GM19463 (cell line): ENCODE results near the gene POLA1.

Experiments
- ATAC-seq: cut with Tn5 transposase; IDR thresholded peaks from one replicate; pipeline ENCODE4 v1.9.1; 2021; ENCODE audit warnings: mild to moderate bottlenecking, moderate library complexity; ENCODE audit not compliant: unreplicated experiment

The POLA1 gene

DNA sequence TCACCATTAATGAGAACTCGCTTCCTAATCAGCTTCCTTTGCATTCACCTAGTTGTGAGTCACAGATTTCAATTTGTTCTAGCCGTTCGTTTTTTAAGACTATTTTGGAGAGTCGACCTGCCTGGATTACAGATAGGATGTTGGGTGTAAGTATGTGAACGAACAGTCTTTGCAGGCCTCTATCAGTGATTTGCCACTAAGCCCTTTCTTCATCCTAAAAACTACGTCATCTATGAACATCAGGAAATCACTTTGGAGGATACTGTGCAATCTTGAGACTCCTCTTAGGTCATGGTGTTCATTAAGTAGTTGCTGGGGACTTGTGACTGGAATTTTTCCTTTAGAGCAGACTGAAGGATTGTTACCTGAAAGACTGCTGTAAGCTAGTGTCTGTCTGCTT is 1.1 kb downstream of the POLA1 start:
- ATAC-seq = no peak

DNA sequence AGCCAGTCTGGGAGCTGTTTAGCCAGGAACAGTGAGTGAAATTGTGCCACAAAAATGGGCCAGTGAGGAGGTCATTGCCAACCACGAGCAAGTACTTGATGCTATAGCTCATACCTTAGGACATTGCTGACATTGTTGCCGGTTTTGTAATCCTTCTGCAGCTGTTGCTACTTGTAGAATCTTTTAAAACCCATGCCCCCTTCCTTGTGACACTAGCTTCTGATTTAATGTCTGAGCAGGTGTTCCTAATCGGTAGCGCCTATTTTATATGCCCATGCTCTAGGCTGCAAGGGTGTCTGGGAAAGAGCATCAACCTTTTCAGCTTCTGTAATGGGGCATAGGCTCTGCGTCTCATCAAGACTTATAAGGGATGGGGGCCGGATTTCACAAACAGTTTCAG is 2.6 kb downstream of the POLA1 start:
- ATAC-seq = no peak

DNA sequence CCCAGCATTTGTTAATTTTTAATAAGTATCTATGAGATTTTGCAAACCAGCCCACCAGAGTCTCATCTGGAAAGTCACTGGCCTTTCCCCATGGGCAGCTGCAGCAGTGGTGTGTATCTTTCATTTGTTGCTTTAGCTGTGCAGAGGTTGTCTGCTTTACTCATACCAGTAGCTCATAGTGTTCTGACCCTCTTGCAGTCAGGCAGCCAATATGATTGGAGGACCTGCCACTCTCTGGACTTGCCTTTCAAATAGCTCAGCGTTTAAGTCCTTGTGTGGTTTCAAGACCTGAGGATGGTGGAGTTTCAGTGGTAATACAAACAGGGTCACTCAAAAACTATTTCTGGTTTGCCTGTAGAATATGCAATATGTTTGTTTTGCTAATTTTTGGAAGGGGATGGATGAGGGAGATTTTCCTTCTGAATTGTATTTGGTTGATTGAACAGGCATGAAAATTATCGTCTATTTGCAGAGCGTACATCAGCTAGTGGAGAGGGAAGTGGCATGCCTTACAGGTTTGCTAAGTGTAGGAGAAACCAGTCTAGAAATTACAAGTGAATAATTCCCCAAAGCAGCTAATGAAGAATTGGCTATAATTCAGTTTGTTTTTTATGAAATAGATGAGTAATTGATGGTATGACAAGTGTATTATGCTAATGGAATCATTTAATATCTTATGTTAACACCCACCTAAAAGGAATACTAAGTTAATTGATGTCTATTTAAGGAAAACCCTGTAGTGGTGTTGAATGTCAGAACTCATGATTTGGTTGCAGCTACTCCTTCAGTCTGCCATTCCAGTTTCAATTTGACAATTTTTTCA is 8.9 kb downstream of the POLA1 start:
- peak; percentile 98 for ATAC-seq

DNA sequence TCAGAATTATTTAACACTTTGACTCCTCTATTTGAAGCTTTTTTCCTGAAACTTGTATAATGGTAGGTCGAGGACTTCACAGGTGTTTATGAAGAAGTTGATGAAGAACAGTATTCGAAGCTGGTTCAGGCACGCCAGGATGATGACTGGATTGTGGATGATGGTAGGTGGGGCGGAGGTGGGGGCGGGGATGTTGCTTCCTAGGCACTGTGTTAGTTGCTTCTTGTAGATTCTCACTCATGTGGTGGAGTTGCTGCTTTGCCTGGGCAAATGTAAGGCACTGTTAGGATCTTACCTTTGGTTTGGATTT is 9.4 kb downstream of the POLA1 start:
- no peak for ATAC-seq

DNA sequence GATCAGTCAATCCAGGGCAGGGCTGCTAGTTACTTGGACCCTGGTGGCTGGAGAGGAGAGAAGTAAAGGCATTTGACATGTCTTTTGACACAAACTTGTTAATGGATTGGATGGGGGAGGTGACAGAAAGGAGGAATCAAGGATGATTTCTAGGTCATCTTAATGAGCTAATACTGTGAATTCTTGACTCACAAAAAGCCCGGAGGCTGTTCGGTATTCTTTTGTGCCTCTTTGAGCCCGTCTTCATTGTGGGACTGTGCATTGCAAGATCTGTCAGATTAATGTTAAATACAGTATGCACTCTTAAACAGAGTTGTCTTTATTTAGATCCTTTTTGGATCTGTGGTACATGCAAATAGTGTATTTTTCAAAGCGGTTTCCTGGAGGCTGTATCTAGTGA is 25.1 kb downstream of the POLA1 start:
- ATAC-seq = no peak

DNA sequence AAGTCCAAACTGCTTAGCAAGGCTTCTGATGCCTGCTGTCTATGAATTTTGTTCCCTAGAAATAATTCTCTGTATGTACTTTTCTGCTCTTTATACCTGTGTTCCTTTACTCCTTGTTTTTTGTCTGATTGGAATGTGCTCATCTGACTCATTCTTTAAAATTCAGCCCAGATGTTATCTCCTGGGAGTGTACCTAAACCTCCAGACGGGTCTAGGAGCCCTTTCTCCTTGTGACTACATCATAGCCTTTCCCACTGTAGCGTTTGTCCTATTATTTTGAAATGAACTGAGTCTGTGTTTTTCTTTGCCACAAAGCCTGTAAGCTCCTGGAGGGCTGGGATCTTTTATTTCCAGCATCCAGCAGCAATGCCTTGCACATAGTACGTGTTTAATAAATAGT is 26.3 kb downstream of the POLA1 start:
- ATAC-seq = no peak

DNA sequence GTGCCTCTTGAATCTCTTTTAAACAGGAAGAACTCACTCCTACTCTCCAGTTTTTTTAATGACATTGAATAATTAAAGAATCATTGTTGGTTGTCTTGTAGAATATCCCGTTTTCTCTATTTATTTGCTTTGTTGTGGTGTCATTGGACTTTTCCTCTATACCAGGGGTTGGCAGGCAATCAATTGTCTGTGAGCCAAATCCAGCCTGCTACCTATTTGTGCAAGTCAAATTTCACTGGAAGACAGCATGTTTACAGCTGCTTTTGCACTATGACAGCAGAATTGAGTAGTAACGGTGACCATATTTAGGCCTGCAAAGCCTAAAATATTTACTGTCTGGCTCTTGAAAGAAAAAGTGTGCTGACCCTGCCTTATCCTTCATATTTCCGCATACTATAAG is 34.8 kb downstream of the POLA1 start:
- ATAC-seq = no peak

DNA sequence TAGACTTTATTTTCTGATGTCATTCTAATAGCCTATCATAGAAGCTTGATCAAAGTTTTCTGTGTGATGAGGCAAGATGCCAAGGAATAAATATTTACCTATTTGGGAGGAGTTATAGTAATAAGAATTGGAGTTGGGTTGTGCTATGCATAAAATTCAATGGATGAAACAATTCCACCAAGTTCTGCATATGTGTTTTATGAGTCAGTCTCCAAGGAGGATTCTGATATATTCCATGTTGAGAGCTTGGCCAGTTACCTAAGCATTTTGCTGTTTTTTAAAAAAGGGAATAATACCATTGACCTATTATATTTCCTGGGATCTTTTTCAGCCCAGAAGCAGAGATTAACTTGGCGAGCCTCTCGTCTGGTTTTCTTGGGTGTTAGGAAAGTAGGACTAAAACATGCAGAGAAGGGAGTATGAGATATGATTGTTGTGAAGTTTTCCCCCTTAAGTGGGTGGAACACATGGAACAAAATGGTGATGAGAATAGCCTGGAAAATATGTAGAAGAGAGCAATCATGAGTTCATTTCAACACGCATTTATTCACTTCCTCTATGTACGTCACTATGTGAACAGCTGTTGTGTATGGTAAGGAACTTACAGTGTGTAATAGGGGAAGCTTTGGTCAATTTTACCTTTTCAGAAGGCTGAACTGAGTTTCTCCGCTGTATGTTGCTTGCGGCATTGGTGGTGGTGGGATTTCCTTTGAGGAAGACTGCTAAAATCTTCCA is 39.2 kb downstream of the POLA1 start:
- no peak for ATAC-seq

DNA sequence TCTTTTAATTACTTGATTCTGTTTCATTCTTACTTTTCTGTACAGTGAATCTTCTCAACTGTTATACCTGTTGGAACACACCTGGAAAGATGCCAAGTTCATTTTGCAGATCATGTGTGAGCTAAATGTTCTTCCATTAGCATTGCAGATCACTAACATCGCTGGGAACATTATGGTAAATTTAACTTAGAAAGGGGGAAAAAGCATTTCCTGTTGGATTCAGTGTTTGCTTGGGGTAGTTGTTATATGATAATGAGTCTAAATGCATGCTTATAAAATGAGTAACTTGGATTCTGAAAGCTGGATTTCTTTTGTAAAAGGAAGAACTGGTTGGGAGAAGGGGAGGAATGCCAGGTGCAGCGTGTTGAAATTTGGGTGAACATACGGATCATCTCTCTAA is 47.6 kb downstream of the POLA1 start:
- ATAC-seq = no peak

DNA sequence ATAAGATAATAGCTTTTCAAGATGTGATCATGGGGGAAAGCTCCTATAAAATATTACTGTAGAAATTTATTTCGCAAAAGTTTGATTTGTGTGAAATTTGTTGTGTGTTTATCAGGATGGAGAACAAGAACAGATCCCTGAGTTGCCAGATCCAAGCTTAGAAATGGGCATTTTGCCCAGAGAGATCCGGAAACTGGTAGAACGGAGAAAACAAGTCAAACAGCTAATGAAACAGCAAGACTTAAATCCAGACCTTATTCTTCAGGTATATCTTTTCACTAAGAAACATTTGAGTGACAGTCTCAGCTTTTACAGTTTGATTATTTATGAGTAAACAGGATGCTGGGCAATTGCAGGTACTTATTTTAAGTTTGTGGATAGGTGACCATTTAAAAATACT is 54.5 kb downstream of the POLA1 start:
- ATAC-seq = no peak

DNA sequence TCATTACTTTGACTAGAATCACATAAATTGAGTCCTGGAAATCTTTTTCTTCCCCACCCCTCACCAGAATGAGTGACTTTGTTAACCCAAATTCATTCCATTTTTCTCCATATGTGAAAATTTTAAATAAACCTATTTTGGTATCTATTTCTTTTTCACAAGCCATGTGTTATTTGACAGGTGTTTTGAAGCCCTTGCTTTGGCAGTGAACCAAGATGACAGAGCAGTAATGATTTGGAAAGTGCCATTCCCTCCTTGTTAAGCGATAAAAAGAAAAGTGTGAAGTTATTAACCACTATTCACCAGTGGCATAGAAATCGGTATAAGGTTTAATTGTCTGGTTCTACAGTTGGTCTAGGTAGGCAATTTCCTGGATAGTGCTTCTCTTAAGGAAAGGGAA is 66.1 kb downstream of the POLA1 start:
- ATAC-seq = no peak

DNA sequence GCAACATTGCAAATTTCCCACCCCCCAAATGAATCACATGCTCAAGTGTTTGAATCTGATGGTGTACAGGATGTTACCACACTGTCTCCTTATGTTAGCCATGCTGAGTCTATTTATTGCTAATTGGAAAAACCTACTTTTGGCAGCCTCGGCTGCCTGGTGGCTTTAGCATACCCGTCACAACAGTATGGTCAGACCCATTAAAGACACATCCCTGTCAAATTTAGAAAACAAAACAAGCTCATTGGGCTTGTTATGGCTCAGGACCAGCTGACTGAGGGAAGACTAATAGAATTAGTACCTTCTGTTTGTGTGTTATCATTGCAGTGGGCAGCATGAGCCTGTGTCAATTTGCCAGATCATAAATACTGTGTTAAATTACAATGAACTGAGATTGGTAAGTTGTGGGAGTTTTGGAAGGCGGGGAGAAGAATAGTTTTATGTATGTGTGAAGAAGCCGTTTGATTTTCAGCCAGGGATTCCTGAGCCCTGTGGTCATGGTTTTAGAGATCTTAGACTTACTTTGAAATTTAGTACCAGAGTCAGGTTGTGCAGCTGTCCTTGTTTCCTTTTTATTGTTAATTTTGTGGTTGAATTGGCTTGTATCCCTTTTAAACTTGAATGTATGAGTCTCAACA is 66.8 kb downstream of the POLA1 start:
- ATAC-seq = no peak

DNA sequence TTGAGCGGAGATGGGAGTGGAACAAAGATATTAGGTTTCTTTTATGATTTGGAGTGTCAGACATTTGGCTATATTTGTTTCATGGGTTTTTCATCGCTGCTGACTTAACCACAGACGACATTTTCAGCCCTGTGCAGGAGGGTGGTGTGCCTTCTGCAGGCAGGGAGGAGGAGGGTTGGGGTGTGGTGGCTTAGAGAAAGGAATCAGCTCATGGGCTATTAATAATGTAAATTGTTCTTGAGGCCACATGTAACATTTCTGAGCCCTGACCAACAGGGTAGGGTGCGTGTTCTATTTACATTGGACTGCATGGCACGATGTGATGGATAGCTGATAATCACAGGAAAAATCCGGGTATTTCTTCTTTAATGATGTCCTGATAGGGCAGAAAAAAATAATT is 67.6 kb downstream of the POLA1 start:
- ATAC-seq = no peak

DNA sequence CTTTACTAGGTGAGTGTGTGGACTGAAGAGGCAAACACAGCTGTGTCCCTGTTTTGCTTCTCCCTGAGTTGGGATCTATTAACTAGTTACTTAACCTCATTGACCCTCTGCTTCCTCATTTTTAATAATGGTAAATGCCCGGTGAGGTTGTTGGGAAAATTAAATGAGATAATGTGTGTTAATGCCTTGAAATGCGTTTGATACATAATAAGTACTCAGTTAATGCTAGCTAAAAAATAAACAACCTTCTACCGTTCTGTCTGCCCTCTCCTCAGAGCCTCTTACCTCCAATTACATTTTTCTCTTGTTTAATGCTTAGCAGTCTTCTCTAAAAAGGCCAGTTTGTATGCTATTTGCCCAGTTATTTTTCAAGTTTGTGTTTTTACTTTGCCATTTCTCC is 70.3 kb downstream of the POLA1 start:
- no peak for ATAC-seq

DNA sequence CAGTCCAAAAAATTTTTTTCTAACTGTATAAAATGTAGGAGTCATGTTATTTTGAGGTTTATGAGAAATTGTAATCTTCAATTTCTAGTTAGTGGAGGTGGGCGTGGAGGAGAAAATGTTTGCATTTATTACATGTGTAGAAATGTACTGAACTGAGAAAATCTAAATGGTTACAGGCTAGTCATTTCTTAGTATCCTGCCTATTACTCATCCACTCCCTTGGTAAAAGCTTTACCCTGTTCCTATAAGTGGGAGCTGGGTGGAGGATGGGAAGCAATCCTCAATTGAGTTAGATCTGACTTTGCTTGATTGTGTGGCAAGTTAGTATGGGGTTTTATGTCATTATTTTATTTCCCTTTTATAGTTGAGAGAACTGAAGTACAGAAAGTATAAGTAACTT is 73.8 kb downstream of the POLA1 start:
- no peak for ATAC-seq

DNA sequence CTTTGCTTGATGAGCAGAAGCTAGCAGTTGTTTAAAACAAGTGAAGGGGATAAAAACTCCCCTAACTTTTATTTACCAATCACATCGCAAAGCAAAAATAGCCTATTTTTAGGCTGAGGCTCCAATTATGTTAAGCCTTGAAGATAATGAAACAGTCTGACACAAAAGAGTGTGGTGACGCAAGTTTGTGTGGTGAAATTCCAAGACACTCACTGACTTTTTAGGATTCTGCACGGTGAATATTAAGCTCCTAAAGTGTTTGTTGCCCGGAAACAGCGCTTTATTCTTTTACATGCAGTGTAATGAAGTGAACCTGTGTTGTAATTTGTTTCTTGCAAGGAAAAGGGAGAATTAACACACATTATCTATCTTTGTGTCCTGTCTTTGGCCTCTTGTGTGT is 74.8 kb downstream of the POLA1 start:
- ATAC-seq = no peak

DNA sequence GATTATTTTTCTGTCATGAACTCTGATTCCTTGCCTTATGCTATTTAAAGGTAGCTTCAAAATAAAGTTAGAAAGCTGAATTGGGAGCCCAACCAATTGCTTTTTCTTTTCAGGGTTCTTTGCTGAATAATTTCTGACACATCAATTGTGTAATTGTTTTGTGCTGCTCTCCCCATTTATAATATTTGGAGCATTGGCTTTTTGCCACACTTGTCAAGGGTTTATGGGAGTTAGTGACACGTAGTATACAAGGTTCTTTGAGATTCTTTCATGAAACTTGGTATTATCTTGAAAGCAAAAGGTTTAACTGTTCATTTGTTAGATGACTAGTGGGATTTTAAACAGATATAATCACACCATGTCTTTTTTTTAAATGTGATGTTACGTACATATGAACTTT is 80.9 kb downstream of the POLA1 start:
- ATAC-seq = no peak

DNA sequence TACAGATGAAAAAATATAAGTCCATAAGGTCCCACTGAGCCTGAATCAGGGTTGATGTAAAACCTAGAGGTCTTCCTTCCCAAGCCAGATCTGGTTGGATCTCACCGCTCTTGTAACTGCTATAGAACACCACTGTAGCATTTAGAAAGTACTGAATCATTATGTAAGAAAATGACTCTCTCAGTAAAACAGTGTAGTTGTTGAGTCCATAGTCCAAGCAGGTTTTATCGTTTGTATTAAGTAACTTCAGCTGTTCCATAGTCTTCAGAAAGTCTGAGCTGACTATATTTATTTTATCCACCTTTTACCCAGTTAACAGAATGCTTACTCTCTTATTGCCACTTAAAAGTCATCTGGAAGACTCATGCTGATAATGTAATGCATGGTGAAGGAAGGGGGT is 82.2 kb downstream of the POLA1 start:
- ATAC-seq = no peak

DNA sequence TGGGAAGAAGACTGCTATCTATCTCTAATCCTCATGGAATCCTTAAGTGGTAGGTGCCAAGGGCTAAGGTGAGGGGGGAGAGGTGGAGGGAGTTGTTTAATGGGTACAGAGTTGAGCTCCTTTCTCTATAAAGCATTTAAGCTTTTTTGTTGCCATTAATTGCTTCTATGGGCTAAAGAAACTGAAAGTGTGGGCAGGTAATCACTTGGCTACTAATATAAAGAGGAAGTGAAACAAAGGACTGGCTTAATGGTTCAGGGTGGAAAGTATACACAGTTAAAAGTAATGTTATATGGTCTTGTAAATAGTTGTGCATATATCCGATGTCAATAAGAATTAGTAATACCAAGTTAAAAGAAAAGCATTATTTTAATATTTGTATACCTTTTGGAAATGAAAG is 83.9 kb downstream of the POLA1 start:
- peak; percentile 99 for ATAC-seq

DNA sequence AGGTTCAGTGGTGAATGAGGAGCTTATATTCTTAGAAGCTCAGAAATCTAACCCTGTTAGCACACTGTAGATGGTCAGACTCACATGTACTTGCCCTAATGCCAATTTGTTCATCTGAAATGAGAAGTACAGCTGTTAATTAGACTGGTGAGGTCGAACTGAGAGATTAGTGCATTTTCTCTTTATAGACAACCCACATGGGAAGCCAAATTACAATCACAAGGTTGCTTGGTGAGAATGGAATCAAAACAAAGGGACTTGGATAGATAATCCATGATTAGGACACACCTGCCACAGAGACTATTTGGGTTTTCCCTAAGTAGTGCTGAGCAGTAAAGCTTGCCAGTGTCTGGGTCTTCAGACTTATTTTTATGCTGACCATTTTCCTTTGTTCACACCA is 88.3 kb downstream of the POLA1 start:
- ATAC-seq = no peak

DNA sequence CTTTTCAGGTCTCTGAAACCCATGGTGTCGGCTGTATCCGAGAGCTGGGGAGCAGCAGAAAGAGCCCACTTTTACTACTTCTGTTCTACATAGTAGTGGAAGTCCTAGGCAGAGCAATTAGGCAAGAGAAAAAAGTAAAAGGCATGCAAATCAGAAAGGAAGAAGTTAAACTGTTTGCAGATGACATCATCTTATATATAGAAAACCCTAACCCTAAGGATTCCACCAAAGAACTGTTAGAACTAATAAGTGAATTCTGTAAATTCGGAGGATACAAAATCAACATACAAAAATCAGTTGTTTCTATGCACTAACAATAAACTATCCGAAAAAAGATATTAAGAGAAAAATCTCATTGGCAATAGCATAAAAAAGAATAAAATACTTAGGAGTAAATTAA is 95.3 kb downstream of the POLA1 start:
- no peak for ATAC-seq

DNA sequence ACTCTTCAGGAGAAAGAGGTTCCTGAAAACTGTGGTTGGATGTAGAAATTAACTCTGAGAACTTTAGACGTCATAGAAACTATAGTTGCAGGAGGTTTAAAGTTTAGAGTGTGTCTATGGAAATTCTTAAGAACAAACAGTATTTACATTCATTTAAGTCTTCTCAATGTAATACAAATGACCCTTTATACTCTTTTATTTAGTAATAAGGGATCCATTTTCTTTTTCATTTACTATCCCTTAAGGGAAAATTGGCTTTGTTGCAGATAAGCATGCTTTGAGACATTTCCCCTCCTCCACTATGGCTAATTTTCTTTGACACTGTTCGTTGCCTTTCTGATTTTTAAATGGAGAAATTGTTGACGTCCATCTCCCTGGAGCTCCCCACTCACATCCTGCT is 96.4 kb downstream of the POLA1 start:
- ATAC-seq = no peak
